Kidney (tissue), 22 donors: Measurements from ENCODE around the gene CCNI2. TPM values are rescaled to one million over a fixed set of nuclear protein-coding genes. Genes with fewer than 3 reads are reported as not detected.

Experiments used
- DNase-seq, 5 donors: peaks; one replicate each; pipeline ENCODE4 v3.0.0-alpha.2; 2013 to 2020
- FAIRE-seq: peaks from 2 replicates; lab custom pipeline; 2012; peaks lifted over from hg19 to GRCh38; lab: Jason Lieb, UNC
- H3K27ac ChIP-seq, 2 donors: one replicate each; pipeline ENCODE4 v1.7.0; 2013; ENCODE audit warnings: low read depth in 2 of 2, low read length in 2 of 2, inconsistent platforms in 1 of 2
- H3K27me3 ChIP-seq: one replicate; pipeline ENCODE4 v1.7.1; 2013; ENCODE audit warnings: low read length, inconsistent platforms; ENCODE audit not compliant: control insufficient read depth, insufficient read depth
- H3K36me3 ChIP-seq, 3 donors: one replicate each; pipeline versions ENCODE4 v1.7.0 to v1.7.1; 2013; ENCODE audit warnings: low read length in 3 of 3, control low read depth in 1 of 3, inconsistent platforms in 1 of 3; ENCODE audit not compliant: insufficient read depth in 3 of 3, control insufficient read depth in 2 of 3
- H3K4me1 ChIP-seq, 3 donors: one replicate each; pipeline versions ENCODE4 v1.7.0 to v1.7.1; 2013; ENCODE audit warnings: low read length in 3 of 3, inconsistent platforms in 1 of 3, low read depth in 1 of 3; ENCODE audit not compliant: control insufficient read depth in 2 of 3, insufficient read depth in 2 of 3
- H3K4me3 ChIP-seq, 3 donors: one replicate each; pipeline versions ENCODE4 v1.7.0 to v1.8.1; 2013; ENCODE audit warnings: low read length in 3 of 3, control low read depth in 1 of 3, inconsistent platforms in 1 of 3
- H3K9ac ChIP-seq, 3 donors: one replicate each; pipeline versions ENCODE4 v1.7.0 to v1.7.1; 2013; ENCODE audit warnings: low read length in 3 of 3, control low read depth in 1 of 3, inconsistent platforms in 1 of 3
- H3K9me3 ChIP-seq, 3 donors: one replicate each; pipeline versions ENCODE4 v1.7.0 to v1.7.1; 2013; ENCODE audit warnings: low read length in 3 of 3, control low read depth in 1 of 3, inconsistent platforms in 1 of 3; ENCODE audit not compliant: control insufficient read depth in 2 of 3, insufficient read depth in 1 of 3
- CTCF ChIP-seq: IDR thresholded peaks from 3 replicates; pipeline ENCODE4 v1.5.1; 2012; ENCODE audit warnings: mild to moderate bottlenecking, moderate library complexity, borderline replicate concordance; ENCODE audit not compliant: insufficient read depth; ENCODE audit errors: extremely low read depth
- intact Hi-C: fragments of 100-400 bp; cut with DNase I; formaldehyde crosslinking; loops from one replicate; pipeline ENCODE4 v1.11.1; 2022
- long read RNA-seq, 10 donors: library from polyadenylated mRNA in 1 of 10; unstranded in 1 of 10; transcript quantifications; one replicate each; pipeline ENCODE4 v2.0.0 and lab custom pipeline, GENCODE V29; 2021 to 2026
- polyA plus RNA-seq: library from polyadenylated mRNA; stranded (reverse); fragments of 350-450 nt; fragmentation: Illumina TruSeq; extraction: RNeasy Lipid Tissue Mini Kit (QIAGEN cat#74804); gene quantifications from one replicate; pipeline ENCODE4 v1.2.3, GENCODE V29; 2014; ENCODE audit warnings: low read depth, low replicate concordance; ENCODE audit not compliant: insufficient read depth
- total RNA-seq: library from RNA; stranded (reverse); fragmentation: NEBNext Ultra II Directional; extraction: Animal tissue kit (Norgen Biotek cat#: 25700); gene quantifications from one replicate; pipeline ENCODE4 v1.2.1, GENCODE V29; 2021
- donor health status: control.
- donor health status: control.
- donor health status: control.
- donor health status: control.
- donor health status: control.
- donor health status: DM: yes; HTN: yes; CAD: no.
- donor health status: Normal renal cell carcinoma (clear cell type).

The CCNI2 gene, protein sequence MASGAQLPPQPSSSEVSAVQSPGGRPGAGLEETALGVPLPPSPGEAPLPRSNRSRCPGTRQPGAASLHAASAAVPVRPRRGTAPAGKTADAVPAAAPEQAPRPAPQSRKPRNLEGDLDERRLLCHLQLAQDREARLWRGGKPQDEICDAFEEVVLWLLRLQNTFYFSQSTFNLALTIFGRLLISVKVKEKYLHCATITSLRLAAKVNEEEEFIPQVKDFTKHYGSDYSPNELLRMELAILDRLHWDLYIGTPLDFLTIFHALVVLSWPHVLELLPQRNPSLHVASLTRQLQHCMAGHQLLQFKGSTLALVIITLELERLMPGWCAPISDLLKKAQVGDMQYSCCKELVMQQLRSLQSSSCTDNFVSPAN
- total RNA-seq = 3.4 TPM
- polyA plus RNA-seq = 3.8 TPM
- long read RNA-seq, donor 1 = 0 reads
- long read RNA-seq, donor 2, partial matches to known transcripts = 0 of 1 reads
- long read RNA-seq, donor 2, other reads (novel, unspliced or antisense) = 0 of 1 reads
- long read RNA-seq, donor 3, partial matches to known transcripts = 5 of 5 reads
- long read RNA-seq, donor 3, other reads (novel, unspliced or antisense) = 0 of 5 reads
- long read RNA-seq, donor 4 = 0 reads
- long read RNA-seq, donor 5 = 0 reads
- long read RNA-seq, donor 6 = 0 reads
- long read RNA-seq, donor 7, partial matches to known transcripts = 2 of 2 reads
- long read RNA-seq, donor 7, other reads (novel, unspliced or antisense) = 0 of 2 reads
- long read RNA-seq, donor 8, partial matches to known transcripts = 0 of 1 reads
- long read RNA-seq, donor 8, other reads (novel, unspliced or antisense) = 0 of 1 reads
- long read RNA-seq, donor 9 = 0 reads
- long read RNA-seq, donor 10 = 0 reads

DNA sequence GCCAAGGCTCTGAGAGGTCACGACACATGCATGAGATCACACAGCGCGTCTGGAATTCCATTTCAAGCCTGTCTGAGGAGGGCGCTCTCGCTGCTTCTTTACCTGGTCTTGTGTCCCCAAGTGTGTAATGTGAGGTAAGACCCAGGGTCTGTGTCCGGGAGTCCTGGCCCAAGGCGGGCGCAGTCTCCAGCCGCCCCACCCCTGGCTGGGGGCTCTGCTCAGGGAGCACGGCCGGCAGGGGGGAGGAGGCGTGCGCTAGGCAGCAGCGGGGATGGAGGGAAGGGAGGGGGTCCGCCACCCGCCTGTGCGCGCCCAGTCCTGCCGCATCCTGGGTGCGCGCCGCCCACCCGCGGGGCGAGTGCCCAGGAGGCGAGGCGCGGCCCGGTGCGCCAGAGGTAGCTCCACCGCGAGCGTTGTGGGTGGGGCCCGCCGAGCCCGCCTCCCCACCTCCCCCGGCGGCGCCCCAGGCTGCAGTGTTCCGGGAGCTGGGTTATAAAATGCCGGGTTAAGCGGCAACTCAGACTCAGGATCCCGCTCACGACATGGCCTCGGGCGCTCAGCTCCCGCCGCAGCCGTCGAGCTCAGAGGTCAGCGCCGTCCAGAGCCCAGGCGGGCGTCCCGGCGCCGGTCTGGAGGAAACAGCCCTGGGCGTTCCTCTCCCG lies at the start of gene CCNI2:
Gene CCNI2, plus strand, starts transcription at position 473 of the 662 bp plus-strand sequence. Its CDS starts 70 bp downstream, at position 543.
- Histone ChIP-seq H3K36me3 (no peaks in the 10 kb centered on the region), H3K27ac (no peak within 1 kb of the TSS), H3K4me3 (peak within 1 kb of the TSS; percentile 32 to 62 (median 33)), H3K4me1 (peaks cover 0 to 9% (median 4%) of the 10 kb centered on the region in 3 donors), H3K27me3 (peaks cover 12% of the 10 kb centered on the region), H3K9me3 (no peaks in the 10 kb centered on the region), H3K9ac (peak within 1 kb of the TSS in 1 of 3 donors; percentile 40)
- intact Hi-C loops = no loop called here
- TF ChIP-seq CTCF = peak; percentile 50
- no peak for FAIRE-seq
- DNase-seq = peak; percentile 73 to 86 (median 81)

DNA sequence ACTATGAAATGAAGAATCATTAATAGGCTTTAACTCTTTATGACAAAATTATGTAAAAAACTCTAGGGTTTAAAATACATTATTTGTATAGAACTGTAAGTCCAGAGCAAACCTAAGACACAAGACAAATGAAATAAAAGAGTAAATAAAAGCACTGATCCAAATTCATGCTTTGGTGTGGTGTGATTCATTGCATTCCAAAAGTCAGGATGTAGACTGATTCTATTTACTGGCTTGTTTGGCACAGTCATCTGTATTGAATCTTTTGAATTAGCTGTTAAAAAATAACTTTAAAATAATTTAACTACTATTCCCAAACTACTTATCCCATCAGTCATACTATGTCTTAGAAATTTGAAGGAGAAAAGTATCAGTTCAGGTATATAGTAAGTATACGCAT lies 42.4 kb upstream of the CCNI2 start:
- Histone ChIP-seq H3K27me3 (no peaks in the 10 kb centered on the region), H3K27ac (no peak overlapping the region), H3K9ac (no peak overlapping the region), H3K36me3 (peaks cover 0 to 6% (median 5%) of the 10 kb centered on the region in 3 donors), H3K9me3 (no peaks in the 10 kb centered on the region), H3K4me3 (no peak overlapping the region), H3K4me1 (no peaks in the 10 kb centered on the region)
- no peak for TF ChIP-seq CTCF
- FAIRE-seq = no peak
- intact Hi-C loops = no loop called here
- DNase-seq = no peak

- intact Hi-C loops = no loop called here
- no peak for FAIRE-seq
- TF ChIP-seq CTCF = no peak
These were observed 38.6 kb upstream of the CCNI2 start for GRCh38 chr5:132708645-132709044.

More at GRCh38 chr5:132708645-132709044, 38.6 kb upstream of the CCNI2 start:
- no peak overlapping the region for H3K4me3 ChIP-seq
- no peaks in the 10 kb centered on the region for H3K27me3 ChIP-seq
- H3K4me1 ChIP-seq = no peaks in the 10 kb centered on the region
- no peaks in the 10 kb centered on the region for H3K36me3 ChIP-seq
- no peaks in the 10 kb centered on the region for H3K9me3 ChIP-seq
- no peak overlapping the region for H3K9ac ChIP-seq
- no peak for DNase-seq
- H3K27ac ChIP-seq = no peak overlapping the region
